HuH-7.5 (cell line): ENCODE data around the gene RNASE13.

Source experiments
- DNase-seq: peaks from one replicate; pipeline ENCODE4 v3.0.0; 2011; ENCODE audit warnings: low spot score

RNASE13 gene

DNA sequence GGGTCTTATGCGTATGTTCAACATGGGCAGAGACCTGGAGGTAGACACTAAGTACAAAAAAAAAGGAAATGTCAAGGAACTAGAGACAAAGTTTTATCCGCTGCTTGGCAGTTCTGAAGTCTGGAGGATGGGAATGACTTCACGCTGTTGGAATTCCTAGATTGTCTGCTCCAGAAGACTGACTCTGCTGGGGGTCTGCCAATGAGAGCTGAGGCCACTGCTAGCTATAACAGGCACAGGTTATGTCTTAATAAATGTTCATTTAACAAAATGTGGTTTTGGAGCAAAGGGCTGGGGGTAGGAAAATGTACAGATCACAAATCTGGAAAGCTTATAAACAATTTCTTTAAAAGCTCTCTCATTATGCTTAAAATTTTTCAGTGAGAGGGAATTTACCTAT lies 28.9 kb upstream of the RNASE13 start:
- no peak for DNase-seq

DNA sequence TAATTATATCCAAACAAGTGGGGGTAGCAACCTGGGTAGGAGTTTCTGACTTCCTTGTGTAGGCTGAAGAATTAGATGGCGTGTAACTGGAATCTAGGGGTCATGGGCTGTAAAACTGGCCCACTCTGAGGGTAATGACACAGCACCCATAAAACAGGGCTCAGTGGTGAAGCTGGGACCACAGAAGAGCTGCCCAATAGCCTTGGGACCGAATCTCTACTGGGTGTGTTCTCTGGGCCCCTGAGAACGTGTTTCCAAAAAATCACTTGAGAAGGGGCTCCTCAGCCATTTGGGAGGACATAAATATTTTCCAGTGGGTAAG lies 26.7 kb upstream of the RNASE13 start:
- no peak for DNase-seq

DNA sequence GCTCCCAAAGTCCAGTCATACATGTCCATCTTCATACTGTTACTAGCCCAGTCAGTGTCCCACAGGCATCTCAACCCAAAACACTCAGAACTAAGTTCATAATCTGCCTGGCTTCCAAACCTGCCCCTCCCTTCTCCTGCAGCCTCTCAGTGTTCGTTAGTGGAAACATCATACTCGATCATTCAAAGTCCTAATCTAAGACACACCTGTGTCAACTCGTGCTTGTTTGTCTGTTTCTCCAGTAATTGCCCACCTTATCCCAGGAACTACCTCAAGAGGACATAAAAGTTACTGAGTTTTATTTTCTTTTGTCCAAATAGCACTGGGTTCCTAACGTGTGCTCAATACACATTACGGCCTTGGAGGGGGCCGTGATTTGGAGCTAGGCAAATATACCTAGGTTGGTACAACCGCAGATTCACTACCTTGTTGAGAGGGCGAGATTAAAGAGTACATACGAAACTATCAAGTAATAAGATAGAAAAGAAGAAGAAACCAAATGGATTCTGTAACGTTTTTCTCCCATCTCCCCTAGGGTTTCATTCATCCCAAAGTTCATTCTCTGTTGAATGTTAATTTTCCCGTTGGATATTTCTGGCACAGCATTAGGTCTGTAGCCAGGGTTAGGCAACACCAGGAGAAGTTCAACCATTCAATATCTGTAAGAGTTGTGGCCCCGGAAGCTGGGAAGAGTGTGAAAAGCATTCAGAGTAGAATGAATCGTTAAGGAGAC lies 26.2 kb upstream of the RNASE13 start:
- DNase-seq, result no peak

DNA sequence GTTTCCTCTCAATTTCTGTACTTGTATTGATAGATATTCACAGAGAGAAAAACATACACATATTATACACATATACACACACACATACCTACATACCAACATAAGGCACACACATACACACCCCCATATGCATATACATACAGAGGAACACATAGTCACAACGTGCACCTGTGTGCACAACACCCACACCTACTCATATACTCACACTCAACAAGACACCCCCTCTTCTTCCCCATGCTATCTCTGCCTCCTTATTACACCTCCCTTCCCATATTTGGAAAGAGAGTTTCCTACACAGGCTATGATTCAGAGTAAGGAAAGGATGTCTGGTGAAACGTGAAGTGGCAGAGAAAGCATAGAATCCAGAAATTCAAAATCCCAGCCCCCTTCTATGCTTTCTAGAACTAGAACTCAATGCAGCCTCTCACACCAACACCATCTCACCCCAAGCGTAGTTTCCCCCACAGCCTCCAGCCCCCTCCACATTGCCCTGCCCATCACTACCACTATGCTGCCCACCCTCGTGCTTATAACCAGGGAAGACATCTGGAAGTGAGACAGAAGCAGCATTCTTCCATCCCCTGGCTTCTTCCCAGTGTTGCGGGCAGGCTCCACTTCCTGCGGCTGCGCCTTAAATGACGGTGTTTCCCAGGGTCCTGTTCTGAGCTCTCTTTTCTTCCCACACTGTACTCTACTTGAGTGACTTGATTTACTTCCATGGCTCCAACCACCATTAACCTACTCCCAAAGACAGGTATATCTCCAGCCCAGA lies 25.4 kb upstream of the RNASE13 start:
- DNase-seq, result no peak

DNA sequence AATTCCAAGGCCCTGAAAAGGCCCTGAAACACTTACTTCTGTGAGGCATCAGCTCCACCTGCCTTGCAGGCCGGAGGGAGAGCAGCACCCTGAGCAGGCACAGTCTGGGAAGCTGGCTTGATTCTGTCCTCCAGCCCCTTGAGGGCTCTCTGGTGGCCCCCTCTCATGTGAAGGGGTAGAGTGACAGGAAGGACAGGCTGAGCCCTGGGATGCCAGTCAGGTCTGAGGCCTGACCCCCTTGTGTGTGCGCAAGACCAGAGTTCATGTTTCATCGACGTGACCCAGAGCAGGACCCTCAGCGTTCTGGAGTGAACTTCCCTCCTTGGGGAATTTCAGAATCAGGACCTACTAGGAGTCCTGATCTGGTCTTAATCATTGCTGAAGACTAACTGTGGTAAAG lies 24.3 kb upstream of the RNASE13 start:
- no peak for DNase-seq

DNA sequence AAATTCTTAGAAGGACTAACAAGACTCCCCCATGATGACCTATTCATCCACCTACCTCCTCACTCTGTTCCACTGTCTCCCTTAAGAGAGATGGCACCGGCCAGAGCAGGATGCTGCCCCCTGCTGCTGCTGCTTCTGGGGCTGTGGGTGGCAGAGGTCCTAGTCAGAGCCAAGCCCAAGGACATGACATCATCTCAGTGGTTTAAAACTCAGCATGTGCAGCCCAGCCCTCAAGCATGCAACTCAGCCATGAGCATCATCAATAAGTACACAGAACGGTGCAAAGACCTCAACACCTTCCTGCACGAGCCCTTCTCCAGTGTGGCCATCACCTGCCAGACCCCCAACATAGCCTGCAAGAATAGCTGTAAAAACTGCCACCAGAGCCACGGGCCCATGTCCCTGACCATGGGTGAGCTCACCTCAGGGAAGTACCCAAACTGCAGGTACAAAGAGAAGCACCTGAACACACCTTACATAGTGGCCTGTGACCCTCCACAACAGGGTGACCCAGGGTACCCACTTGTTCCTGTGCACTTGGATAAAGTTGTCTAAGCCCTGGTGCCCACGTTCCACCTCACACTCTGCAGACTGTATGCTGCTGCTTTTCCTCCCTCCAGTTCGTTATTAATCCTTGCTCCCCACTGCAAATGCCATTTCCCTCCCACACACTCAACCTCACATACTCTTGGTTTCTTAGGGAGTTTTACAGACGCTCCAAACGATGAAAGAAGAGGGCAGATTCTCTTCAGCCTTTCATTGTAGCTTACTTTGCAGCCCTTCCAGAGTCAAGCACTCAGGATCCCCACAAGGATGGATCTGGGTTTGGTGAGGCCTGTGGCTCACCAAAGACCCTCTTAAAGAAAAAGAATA lies 23.4 kb upstream of the RNASE13 start, which contains the start of gene RNASE8:
Gene RNASE8, plus strand, starts transcription at position 20 of the 873 bp plus-strand sequence. Its CDS starts 71 bp downstream, at position 91.
- DNase-seq, result no peak

DNA sequence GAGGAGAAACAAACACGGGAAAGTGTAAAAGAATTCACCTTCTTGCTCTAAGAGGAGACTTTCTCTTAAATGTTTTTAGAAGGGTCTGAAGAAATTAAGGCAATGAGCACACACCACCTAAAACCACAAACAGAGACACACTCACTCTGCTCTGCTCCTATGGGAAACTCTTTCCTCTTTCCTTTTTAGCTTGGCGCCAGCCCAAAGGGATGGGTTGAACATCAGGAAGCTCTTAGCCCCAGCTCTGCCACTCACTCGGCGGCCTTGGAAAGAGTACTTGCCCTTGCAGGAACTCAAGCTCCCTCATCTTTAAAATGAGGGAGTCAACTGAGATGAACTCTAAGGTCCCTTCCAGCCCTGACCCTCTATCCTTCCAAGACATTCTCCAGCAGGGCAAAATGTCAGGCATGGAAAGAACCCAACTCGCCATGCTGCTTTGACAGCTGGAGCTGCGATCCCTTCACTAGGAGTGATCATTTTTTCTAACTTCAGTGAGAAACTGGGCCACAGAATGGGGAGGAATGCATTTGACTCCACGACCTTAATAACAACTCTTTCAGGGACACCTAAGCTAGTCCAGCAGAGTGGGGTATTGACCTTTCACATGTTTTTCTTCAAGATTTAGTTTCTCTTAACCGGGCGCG lies 22.0 kb upstream of the RNASE13 start:
- DNase-seq, result no peak

DNA sequence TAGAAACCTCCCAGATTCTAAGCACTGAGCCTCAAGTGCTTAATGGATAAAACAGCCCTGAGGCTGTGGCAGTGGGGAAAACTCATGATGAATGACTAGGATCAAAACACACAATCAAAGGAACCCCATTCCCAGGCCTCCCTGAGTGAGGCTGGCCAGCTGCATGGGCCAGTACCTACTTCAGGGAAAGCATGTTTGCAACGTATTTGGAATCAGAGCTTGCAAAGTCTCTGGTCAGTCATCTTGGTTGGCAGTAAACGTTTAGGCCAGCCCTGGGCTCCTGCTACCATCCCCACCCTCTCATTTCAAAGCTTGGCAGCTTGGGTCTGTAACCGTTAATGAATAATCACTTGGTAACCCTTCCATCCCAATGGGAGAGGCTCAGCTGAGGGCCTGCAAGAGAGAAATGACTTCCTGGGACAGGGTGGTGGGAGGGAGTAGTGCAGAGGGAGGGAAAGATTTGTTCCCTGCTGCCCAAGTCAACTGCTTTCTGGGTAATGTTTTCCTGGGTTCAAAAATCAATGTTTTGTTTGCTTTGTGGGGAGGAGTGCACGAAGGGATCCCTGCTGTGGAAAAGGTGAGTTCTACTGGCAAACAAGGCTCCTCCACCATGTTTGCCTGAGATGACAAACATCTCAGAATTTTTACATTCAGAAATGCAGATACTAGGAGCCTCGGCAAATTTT lies 21.0 kb upstream of the RNASE13 start:
- no peak for DNase-seq

DNA sequence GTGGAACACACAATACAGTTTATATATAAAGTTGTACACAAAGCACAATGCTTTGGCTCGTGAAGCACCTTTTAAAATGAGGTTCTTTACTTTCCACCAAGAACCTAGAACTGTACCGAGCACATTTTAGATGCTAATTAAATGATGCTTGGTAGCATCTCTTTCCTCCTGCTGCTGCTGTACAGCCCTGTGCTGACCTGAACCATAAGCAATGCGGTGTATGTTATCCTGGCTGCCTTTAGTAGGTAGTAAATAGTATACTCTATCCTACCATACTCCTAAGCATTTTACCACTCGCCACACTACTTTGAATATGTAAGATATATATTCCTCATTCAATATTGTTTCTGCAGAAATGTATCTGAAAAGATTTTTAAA lies 20.1 kb upstream of the RNASE13 start:
- no peak for DNase-seq

DNA sequence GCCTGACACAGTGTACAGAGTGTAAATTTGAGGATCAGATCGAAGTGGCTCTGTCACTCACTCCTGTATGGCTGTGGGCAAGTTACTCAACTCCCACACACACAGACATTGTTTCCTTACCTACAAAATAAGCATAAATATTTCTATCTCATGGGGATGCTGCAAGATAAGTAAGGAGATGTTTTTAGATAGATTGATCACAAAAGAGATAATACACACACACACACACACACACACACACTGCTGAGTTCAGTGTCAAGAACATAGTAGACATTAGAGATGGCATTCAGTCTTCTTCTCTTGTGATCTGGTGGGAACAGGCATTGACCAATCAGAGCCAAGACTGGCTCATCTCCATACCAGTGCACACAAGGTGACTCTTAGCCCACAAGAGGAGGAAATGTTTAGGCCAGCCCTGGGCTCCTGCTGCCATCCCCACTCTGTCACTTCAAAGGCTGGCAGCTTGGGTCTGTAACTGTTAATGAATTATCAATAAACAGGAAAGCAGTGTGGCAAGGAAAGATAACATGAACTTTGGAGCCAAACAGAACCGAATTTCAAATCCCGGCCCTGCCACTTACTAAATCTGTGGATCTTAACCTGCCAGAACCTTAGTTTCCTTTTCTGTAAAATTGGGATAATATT lies 19.6 kb upstream of the RNASE13 start:
- no peak for DNase-seq

DNA sequence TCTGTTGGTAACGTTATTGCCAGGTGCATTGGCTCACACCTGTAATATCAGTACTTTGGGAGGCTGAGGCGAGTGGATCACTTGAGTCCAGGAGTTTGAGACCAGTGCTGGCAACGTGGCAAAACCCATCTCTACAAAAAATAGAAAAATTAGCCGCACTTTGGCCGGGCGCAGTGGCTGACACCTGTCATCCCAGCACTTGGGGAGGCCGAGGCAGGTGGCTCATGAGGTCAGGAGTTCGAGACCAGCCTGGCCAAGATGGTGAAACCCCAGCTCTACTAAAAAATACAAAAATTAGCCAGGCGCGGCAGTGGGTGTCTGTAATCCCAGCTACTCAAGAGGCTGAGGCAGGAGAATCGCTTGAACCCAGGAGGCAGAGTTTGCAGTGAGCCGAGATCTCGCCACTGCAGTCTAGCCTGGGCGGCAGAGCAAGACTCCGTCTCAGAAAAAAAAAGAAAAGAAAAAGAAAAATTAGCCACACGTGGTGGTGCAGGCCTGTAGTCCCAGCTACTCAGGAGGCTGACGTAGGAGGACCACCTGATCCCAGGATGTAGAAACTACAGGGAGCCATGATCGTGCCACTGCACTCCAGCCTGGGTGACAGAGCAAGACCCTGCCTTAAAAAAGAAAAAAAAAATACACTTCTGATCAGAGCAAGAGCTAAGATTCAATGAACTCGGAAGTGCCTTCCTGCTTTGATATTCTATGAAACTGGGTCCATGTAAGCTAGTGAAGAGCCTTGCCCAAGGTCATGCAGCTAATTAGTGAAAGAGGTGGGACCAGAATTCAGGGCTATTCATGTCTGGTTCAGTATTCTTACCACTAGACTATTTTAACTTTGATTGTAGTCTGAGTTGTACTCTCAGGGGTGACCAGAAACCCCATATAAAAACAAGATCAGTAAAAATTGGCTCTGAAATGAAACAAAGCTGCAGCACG lies 18.8 kb upstream of the RNASE13 start:
- no peak for DNase-seq

DNA sequence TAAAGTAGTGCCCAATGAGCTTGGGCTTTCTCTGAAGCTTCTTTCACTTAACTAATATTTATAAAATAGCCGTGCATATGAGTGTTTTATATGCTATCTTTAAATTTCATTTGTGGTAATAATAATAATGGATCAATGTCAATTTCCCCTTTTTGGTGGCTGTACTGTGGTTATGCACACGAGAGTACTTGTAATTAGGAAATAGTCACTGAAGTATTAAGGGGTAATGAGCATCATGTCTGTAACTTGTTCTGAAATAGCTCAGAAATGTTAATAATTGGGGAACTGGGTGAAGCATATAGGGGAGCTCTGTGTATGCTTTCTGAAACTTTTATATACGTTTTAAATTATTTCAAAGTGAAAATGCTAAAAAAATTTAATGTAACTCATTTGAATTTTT lies 16.0 kb upstream of the RNASE13 start:
- DNase-seq, result no peak

DNA sequence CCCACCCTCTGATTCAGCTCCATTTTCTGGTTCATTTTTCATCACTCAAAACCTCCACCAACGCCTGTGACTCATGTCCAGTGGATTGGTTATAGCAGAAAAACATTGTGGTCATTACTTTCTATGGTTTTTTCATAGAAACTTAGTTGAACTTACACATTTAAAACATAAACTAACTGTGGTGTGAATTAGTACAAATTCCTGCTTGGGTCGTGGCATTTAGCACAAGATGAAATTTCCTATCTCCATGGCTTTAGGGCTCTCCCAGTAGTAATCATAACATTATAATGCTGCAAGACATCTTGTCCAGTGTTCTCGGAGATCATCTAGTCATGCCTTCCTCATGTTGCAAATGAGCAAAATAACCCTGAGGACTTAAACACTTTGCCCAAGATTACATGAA lies 14.7 kb upstream of the RNASE13 start:
- no peak for DNase-seq

DNA sequence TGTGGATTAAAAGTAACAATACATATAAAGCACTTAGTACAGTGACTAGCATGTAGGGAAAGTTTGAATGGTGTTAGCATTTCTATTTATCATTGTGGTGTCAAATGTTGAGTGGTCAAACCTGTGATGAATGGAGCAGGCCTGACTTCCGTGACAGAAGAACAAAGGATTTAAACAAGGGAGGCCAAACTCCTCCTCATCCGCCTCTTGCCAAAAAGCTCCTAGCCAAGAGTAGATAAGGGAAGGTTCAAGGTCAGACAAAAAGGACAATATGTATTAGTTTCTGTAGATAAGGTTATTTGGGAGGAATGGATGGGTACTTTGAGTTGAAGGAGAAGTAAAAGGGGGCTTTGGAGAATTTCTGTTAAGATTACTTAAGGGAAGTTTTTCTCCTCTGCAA lies 14.0 kb upstream of the RNASE13 start:
- DNase-seq, result no peak

DNA sequence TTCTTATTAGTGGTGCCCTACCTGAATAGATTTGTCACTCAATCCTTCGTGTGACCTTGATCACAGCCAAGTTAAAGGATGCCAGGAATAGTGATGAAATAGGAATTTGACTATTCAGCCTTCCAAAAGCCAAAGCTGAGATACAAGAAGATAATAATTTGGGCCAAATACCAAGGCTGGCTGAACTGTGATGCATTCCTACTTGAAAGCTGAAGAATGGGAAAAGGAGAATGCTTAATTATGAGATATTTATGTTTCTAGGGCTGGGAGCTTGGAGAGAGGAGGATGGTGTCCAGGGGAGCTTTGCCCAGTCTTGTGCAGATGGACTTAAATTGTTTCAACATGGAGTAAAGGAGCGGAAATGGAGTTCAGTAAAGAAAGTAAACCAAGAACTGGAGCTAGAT lies 12.8 kb upstream of the RNASE13 start:
- no peak for DNase-seq

DNA sequence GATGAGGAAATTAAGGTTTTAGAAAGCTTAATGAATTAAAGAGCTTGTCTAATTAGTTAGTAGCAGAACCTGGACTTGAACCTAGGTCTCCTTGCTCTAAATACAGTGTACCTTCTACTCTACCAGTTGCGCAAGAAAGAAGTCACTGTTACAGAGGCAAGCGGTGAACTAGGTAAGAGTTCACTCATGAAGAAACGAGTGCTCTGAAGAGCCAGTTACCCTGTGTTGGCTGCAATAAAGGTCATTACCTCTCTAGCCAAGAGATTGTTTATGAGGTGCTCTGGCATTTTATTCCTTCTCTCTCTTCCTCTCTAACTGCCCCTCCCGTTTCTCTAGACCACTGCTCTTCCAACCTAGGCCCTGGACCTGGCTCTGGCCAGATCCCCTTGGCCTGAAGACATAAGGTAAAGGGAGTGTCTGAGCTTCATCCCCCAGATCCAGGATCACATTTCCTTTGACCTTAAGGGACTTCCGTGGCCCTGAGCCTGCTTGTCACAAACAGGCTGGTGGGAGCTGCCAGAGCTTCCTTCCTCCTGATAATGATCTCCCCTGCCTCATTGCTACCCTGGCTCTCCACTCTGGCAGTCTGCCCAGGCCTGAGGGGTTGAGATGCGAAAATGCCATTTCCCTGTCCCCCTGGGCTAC lies 9.5 kb upstream of the RNASE13 start:
- DNase-seq, result no peak

DNA sequence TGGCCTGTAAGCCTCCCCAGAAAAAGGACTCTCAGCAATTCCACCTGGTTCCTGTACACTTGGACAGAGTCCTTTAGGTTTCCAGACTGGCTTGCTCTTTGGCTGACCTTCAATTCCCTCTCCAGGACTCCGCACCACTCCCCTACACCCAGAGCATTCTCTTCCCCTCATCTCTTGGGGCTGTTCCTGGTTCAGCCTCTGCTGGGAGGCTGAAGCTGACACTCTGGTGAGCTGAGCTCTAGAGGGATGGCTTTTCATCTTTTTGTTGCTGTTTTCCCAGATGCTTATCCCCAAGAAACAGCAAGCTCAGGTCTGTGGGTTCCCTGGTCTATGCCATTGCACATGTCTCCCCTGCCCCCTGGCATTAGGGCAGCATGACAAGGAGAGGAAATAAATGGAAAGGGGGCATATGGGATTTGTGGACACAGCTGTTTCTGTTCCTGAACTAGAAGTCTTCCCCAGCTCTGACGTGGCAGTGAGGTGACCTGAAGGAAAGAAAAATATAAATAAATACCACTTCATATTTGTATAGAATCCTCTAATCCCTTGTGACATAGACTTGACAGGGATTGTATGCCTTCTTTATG lies 8.9 kb upstream of the RNASE13 start:
- no peak for DNase-seq

DNA sequence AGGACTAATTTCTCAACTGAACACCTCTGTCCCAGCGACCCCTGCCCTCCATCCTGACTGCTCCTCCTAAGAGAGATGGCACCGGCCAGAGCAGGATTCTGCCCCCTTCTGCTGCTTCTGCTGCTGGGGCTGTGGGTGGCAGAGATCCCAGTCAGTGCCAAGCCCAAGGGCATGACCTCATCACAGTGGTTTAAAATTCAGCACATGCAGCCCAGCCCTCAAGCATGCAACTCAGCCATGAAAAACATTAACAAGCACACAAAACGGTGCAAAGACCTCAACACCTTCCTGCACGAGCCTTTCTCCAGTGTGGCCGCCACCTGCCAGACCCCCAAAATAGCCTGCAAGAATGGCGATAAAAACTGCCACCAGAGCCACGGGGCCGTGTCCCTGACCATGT lies 8.3 kb upstream of the RNASE13 start:
- DNase-seq, result no peak
